NT2/D1 (cell line): Measurements from ENCODE around the gene RYK.
"Not testable (repeated sequence)": the region's sequence is repeated elsewhere in the genome, so short reads cannot be mapped to it uniquely, and the experiment has no call there.

Experiments used
- DNase-seq: peaks from one replicate; pipeline ENCODE4 v3.0.0-alpha.2; 2011; ENCODE audit warnings: low read depth, low spot score
- H3K27me3 ChIP-seq: 2 replicates; pipeline ENCODE4 v1.6.0; 2011; ENCODE audit warnings: mild to moderate bottlenecking; ENCODE audit not compliant: insufficient read length, insufficient read depth
- H3K36me3 ChIP-seq: 2 replicates; pipeline ENCODE4 v1.6.1; 2011; ENCODE audit warnings: mild to moderate bottlenecking, low read length, mixed read lengths; ENCODE audit not compliant: insufficient read depth, insufficient read length
- H3K4me1 ChIP-seq: 2 replicates; pipeline ENCODE4 v1.5.1; 2011; ENCODE audit not compliant: insufficient read depth, insufficient read length
- H3K4me3 ChIP-seq: 2 replicates; pipeline ENCODE4 v1.5.1; 2011; ENCODE audit warnings: low read depth; ENCODE audit not compliant: insufficient read length
- H3K9ac ChIP-seq: 2 replicates; pipeline ENCODE4 v1.6.0; 2011; ENCODE audit warnings: low read depth; ENCODE audit not compliant: insufficient read length
- H3K9me3 ChIP-seq: 2 replicates; pipeline ENCODE4 v1.5.1; 2011; ENCODE audit warnings: mild to moderate bottlenecking, low read length; ENCODE audit not compliant: insufficient read depth
- SUZ12 ChIP-seq: IDR thresholded peaks from 2 replicates; pipeline ENCODE4 v1.6.1; 2011; ENCODE audit not compliant: insufficient read length, insufficient read depth; ENCODE audit errors: extremely low read depth
- YY1 ChIP-seq: IDR thresholded peaks from 2 replicates; pipeline ENCODE4 v1.6.1; 2011; ENCODE audit not compliant: insufficient read length, insufficient read depth
- ZNF274 ChIP-seq: IDR thresholded peaks from 2 replicates; pipeline ENCODE4 v1.6.1; 2011; ENCODE audit warnings: mild to moderate bottlenecking, low read depth, low read length

RYK gene

GRCh38 chr3:134214239-134214638, 36.4 kb downstream of the RYK start:
- H3K9me3 ChIP-seq = no peaks in the 10 kb centered on the region
- no peak overlapping the region for H3K9ac ChIP-seq
- TF ChIP-seq ZNF274 (no peak), YY1 (no peak), SUZ12 (no peak)
- H3K4me3 ChIP-seq = no peak overlapping the region
- no peaks in the 10 kb centered on the region for H3K4me1 ChIP-seq
- H3K36me3 ChIP-seq = peaks cover 51% of the 10 kb centered on the region
- H3K27me3 ChIP-seq = no peaks in the 10 kb centered on the region
- DNase-seq = no peak

- peak; percentile 81 for DNase-seq
- Histone ChIP-seq H3K36me3 (peaks cover 53% of the 10 kb centered on the region), H3K9ac (no peak overlapping the region), H3K4me3 (no peak overlapping the region), H3K27me3 (no peaks in the 10 kb centered on the region), H3K9me3 (no peaks in the 10 kb centered on the region), H3K4me1 (no peaks in the 10 kb centered on the region)
- no peak for TF ChIP-seq YY1
These were observed 37.5 kb downstream of the RYK start for GRCh38 chr3:134212967-134213665.

GRCh38 chr3:134211797-134212196, 38.9 kb downstream of the RYK start:
- Histone ChIP-seq H3K27me3 (no peaks in the 10 kb centered on the region), H3K9me3 (no peaks in the 10 kb centered on the region), H3K36me3 (peaks cover 54% of the 10 kb centered on the region), H3K4me1 (no peaks in the 10 kb centered on the region), H3K9ac (no peak overlapping the region), H3K4me3 (no peak overlapping the region)
- no peak for TF ChIP-seq ZNF274
- TF ChIP-seq YY1 = no peak
- TF ChIP-seq SUZ12 = no peak
- DNase-seq = no peak

GRCh38 chr3:134205451-134205850, 45.2 kb downstream of the RYK start:
- Histone ChIP-seq H3K4me3 (no peak overlapping the region), H3K9me3 (peaks cover 8% of the 10 kb centered on the region), H3K27me3 (no peaks in the 10 kb centered on the region), H3K4me1 (no peaks in the 10 kb centered on the region), H3K9ac (no peak overlapping the region), H3K36me3 (peaks cover 54% of the 10 kb centered on the region)
- TF ChIP-seq SUZ12 (no peak), YY1 (no peak)
- no peak for DNase-seq

GRCh38 chr3:134201201-134202130, 49.2 kb downstream of the RYK start:
- TF ChIP-seq SUZ12 = no peak
- no peak for TF ChIP-seq ZNF274
- no peak for TF ChIP-seq YY1
- Histone ChIP-seq H3K36me3 (peaks cover 56% of the 10 kb centered on the region), H3K9ac (no peak overlapping the region), H3K9me3 (peaks cover 11% of the 10 kb centered on the region), H3K4me3 (no peak overlapping the region), H3K4me1 (no peaks in the 10 kb centered on the region), H3K27me3 (no peaks in the 10 kb centered on the region)
- DNase-seq = no peak

- not testable (repeated sequence) for DNase-seq, H3K9ac ChIP-seq, H3K27me3 ChIP-seq, H3K4me3 ChIP-seq, H3K4me1 ChIP-seq
- peaks cover 11% of the 10 kb centered on the region for H3K9me3 ChIP-seq
- peaks cover 62% of the 10 kb centered on the region for H3K36me3 ChIP-seq
These were observed 50.8 kb downstream of the RYK start for GRCh38 chr3:134199880-134200279.

GRCh38 chr3:134199240-134199639, 51.4 kb downstream of the RYK start:
- peaks cover 68% of the 10 kb centered on the region for H3K36me3 ChIP-seq
- H3K27me3 ChIP-seq = no peaks in the 10 kb centered on the region
- H3K9me3 ChIP-seq = peaks cover 11% of the 10 kb centered on the region
- TF ChIP-seq SUZ12 (no peak), YY1 (no peak), ZNF274 (no peak)
- H3K4me3 ChIP-seq = no peak overlapping the region
- no peak for DNase-seq
- no peak overlapping the region for H3K9ac ChIP-seq
- no peaks in the 10 kb centered on the region for H3K4me1 ChIP-seq

GRCh38 chr3:134198414-134198813, 52.2 kb downstream of the RYK start:
- no peak overlapping the region for H3K4me3 ChIP-seq
- H3K36me3 ChIP-seq = peaks cover 76% of the 10 kb centered on the region
- no peak overlapping the region for H3K9ac ChIP-seq
- H3K27me3 ChIP-seq = no peaks in the 10 kb centered on the region
- TF ChIP-seq ZNF274 (no peak), SUZ12 (no peak), YY1 (no peak)
- no peaks in the 10 kb centered on the region for H3K4me1 ChIP-seq
- peaks cover 11% of the 10 kb centered on the region for H3K9me3 ChIP-seq
- DNase-seq = no peak
